ENCODE measurements around the gene SLC35G6.
"Not testable (repeated sequence)": the region's sequence is repeated elsewhere in the genome, so short reads cannot be mapped to it uniquely, and the experiment has no call there.

The SLC35G6 gene

GRCh38 chr17:7460850-7461660 is 20.2 kb upstream of the SLC35G6 start:
- DNase-seq (ENCODE audit: low spot score), result no peak

DNA sequence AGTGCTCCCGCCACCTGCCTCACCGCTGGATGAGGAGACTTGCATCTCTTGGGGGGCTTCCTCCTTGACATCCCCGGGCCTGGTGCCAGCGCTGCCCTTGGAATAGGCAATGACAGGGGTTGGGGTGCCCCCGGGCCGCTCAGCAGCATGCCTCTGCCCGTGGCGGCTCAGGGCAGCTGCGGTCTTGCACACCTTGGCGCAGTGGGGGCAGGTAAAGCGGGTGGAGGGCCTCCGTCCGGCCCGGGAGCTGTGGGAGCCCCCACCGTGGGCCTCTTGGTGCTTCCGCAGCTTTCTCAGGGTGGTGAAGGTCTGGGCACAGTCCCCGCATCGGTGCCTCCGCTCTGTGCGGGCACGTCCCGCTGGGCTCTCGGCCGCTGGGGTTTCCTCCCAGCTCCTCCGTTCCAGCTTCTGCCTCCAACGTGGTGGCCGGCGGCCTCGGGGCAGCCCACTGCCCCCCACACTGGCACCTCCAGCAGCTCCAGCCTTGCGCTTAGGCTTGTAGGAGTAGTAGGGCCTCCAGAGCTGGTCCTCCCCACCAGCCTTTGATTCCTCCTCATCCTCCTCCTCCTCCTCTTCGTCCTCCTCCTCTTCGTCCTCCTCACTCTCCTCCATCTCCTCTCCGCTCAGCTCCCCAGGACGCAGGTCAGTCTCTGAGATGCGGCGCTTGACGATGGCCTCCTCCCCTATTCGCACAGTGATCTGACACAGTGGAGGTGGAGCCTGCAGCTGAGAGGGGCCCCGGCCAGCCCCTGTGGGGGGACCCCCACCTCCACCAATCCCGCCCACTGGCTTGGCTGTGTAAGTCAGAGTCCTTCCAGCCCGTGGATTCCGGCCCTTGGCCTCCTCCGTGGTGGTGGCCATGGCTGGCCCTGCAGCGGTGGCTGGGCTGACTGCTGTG is 18.5 kb upstream of the SLC35G6 start:
- no peak for DNase-seq (ENCODE audit: low spot score)

DNA sequence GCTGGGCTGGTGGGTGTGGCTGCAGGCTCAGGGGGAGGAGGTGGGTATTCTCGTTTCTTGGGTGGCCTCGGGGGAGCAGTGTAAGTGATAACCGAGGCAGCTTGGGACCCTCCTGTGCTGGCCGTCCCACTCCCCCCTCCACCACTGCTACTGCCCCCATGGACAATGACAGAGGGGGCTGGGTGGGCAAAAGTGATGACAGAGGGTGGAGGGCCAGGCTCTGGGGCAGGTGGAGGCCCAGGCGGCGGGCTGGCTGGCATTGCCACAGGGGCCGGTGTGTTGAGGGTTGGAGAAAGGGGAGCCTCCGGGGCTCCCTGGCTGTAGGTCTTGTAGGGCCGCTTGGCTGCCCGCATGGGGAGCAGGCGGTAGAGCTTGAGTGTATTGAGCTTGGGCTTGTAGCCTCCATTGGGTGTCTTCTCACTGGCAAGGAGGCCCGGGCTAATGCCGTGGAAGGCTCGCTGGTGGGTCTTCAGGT is 17.8 kb upstream of the SLC35G6 start:
- DNase-seq (ENCODE audit: low spot score), result no peak

- DNase-seq (ENCODE audit: low spot score), result no peak
These were observed 17.2 kb upstream of the SLC35G6 start for GRCh38 chr17:7464081-7464480.

DNA sequence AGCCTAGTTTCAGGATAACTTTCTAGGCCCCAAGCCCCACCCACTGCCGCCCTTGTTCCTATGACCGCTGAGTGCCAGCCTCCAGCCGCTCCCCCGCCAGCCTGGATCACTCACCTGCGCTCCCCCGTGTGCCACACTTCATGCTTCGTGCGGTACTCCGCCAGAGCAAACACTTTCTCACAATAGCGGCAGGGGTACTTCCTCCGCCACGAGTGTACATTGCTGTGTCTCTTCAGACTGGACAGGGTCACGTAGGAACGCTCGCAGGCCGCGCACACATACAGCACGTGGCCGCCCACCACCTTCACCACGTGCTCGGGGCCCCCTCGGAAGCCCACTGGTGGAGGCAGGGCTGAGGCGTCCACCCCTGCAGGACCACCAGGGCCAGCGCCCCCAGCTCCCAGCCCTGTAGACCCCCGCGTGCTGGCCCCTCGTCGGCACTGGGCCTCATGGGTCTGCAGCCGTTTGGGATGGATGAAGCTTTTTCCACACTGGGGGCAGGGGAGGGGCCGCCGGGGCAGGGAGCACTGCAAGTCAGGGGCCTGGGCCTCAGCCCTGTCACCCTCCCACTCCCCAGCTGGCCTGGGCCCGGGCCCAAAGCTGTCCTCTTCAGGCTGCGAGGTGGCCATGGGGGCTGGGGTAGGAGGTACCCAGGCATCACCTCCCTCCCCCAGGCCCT is 15.5 kb upstream of the SLC35G6 start:
- DNase-seq (ENCODE audit: low spot score), result no peak

GRCh38 chr17:7466318-7466638 is 15.0 kb upstream of the SLC35G6 start:
- DNase-seq (ENCODE audit: low spot score), result no peak

DNA sequence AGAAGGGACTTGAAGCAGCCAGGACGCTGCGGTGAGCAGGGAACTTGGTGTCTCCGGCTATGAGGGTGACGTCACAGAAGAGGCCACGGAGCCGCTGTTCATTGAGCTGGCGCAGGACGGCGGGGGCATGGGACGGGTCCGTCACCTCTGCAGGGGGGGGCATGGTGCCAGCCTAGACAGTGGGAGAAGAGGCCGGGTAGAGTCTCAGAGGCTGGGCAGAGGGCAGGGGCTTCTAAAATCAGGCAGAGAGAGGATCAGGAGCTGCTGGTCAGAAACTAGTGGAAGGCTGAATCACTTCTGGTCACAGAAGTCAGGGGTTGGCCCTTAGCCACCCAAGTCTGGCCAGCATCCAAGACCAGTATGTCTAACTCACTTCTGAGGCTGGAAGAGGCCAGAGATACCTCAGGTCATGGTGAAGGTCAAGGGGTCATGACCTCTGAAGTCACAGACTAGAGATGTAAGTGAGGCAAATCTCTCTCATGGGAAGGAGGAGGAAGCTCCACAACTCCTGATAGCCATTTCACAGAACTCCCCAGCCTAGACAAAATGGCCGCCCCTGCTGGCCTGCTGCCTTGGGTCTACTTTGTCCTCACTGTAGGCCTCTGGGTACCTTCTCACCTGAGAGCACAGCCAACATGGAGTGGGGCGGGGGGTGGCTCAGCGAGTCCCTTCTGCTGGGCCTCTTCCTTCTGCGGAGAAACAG is 14.5 kb upstream of the SLC35G6 start:
- DNase-seq (ENCODE audit: low spot score), result no peak

GRCh38 chr17:7467498-7467897 is 13.7 kb upstream of the SLC35G6 start:
- DNase-seq (ENCODE audit: low spot score), result no peak

GRCh38 chr17:7468290-7468689 is 13.0 kb upstream of the SLC35G6 start:
- no peak for DNase-seq (ENCODE audit: low spot score)

GRCh38 chr17:7468804-7469389 is 12.3 kb upstream of the SLC35G6 start:
- DNase-seq (ENCODE audit: low spot score), result no peak

- not testable (repeated sequence) for DNase-seq (ENCODE audit: low spot score)
These were observed 11.4 kb upstream of the SLC35G6 start for GRCh38 chr17:7469843-7470242.

- not testable (repeated sequence) for DNase-seq (ENCODE audit: low spot score)
These were observed 10.7 kb upstream of the SLC35G6 start for GRCh38 chr17:7470457-7470973.

- no peak for DNase-seq (ENCODE audit: low spot score)
These were observed 9.5 kb upstream of the SLC35G6 start for GRCh38 chr17:7471729-7472128.

GRCh38 chr17:7474767-7475166 is 6.5 kb upstream of the SLC35G6 start:
- DNase-seq (ENCODE audit: low spot score), result not testable (repeated sequence)

DNA sequence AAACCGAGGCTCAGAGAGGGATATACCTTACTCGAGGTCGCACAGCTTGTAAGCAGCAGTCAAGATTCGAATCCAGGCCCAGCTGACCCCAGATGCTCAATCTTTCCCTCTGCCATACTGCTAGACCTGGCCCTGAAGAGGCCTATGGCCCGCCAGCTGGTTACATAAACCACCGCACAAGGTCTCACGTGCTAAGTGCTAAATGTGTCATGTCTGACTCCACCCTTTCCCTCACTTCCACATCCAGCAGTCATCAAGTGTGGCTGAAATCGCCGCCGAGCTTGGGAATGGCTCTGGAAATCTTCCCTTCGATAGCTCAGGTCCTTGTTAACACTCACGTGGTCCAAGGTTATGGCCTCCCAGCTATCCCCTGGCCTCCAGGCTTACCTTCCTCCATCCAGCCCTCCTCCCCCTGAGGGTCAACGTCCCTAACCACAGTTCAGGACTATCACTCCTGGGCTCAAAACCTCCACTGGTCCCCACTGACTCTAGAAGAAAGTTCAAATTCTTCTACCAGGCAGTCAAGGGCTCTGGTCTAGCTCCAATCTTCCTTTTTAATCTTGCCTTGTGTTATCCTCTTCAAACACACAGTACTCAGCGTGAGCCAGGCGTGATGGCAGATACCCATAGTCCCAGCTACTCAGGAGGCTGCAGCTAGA is 5.4 kb upstream of the SLC35G6 start:
- DNase-seq (ENCODE audit: low spot score), result no peak

DNA sequence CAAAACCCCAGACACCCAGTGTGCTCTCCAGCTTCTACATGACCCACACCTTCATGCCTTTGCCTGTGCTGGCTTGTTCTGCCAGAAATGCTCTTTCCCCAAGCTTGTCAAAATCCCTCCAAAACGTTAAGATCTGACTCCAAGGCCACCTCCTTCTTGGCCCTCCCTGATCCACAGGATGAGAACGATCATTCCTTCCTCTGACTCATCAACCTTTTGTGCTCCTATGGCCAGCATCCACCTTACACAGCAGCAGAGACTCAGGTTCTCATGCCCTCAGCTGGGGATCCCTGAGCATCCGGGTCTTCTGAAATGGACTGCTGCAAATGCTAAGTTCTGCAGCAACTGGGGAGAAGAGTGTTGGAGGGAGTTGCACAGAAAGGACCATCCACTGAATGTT is 4.8 kb upstream of the SLC35G6 start:
- no peak for DNase-seq (ENCODE audit: low spot score)

GRCh38 chr17:7476951-7477350 is 4.3 kb upstream of the SLC35G6 start:
- DNase-seq (ENCODE audit: low spot score), result no peak

GRCh38 chr17:7477392-7478275 is 3.6 kb upstream of the SLC35G6 start:
- DNase-seq (ENCODE audit: low spot score), result no peak

Measured in germinal center (tissue), 1 donor.